ENCODE measurements around the gene PTPRK.

GRCh38 chr6:128558924-128559323, 38.5 kb upstream of the PTPRK start:
- no peak for TF ChIP-seq CTCF (IDR thresholded peaks at IDR 0.05)
- no peak for TF ChIP-seq POLR2A (IDR thresholded peaks at IDR 0.05)

Measured in sigmoid colon (tissue), 3 donors.